Mammary epithelial cell (primary cell): ENCODE measurements around the gene RTKN2.

Source experiments
- EZH2 ChIP-seq: IDR thresholded peaks from 2 replicates; pipeline ENCODE4 v1.6.1; 2012; ENCODE audit warnings: low read length, inconsistent platforms, borderline replicate concordance
- TF ChIP-seq, protein P1 (sequence below), 2 donors: IDR thresholded peaks in 1 of 2; conservative IDR thresholded peaks in 1 of 2; 2 replicates each; pipeline ENCODE4 v1.5.1; 2011 to 2012; ENCODE audit warnings: inconsistent platforms in 2 of 2, low read length in 2 of 2, mild to moderate bottlenecking in 2 of 2, control low read depth in 1 of 2, low read depth in 1 of 2; ENCODE audit not compliant: insufficient read depth in 1 of 2; ENCODE audit errors: extremely low read depth in 1 of 2

DNA sequence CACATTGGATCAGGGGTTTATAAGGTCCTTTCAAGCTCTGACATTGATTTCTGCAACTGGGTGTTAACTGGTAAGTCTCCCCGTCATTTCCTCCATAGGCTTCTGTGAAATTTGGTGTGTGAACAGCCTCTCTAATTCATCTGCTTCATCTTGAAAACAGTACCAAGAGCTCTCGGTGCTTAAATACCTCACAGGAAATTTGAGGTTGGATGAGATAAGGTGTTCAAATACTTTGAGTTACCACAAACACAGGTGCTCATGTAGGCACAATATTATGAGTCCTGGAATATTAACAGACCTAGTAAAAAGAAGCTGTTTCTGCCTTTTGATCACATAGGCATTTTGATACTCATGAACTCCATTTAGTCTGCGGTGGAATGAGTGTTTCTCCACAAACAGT lies 85.2 kb downstream of the RTKN2 start:
- TF ChIP-seq, protein P1, sequence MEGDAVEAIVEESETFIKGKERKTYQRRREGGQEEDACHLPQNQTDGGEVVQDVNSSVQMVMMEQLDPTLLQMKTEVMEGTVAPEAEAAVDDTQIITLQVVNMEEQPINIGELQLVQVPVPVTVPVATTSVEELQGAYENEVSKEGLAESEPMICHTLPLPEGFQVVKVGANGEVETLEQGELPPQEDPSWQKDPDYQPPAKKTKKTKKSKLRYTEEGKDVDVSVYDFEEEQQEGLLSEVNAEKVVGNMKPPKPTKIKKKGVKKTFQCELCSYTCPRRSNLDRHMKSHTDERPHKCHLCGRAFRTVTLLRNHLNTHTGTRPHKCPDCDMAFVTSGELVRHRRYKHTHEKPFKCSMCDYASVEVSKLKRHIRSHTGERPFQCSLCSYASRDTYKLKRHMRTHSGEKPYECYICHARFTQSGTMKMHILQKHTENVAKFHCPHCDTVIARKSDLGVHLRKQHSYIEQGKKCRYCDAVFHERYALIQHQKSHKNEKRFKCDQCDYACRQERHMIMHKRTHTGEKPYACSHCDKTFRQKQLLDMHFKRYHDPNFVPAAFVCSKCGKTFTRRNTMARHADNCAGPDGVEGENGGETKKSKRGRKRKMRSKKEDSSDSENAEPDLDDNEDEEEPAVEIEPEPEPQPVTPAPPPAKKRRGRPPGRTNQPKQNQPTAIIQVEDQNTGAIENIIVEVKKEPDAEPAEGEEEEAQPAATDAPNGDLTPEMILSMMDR (conservative IDR thresholded peaks at IDR 0.05 in 1 of 2, IDR thresholded peaks at IDR 0.05 in 1 of 2; ENCODE audit: extremely low read depth in 1 of 2, insufficient read depth in 1 of 2, low read depth in 1 of 2, low read length in 2 of 2) = no peak
- no peak for TF ChIP-seq EZH2
